ENCODE data around the gene MAGI2. TPM values are rescaled to one million over a fixed set of nuclear protein-coding genes. Genes with fewer than 3 reads are reported as not detected.

The MAGI2 gene
- total RNA-seq, 1 experiment from 2014 or later, result 14.3 TPM

DNA sequence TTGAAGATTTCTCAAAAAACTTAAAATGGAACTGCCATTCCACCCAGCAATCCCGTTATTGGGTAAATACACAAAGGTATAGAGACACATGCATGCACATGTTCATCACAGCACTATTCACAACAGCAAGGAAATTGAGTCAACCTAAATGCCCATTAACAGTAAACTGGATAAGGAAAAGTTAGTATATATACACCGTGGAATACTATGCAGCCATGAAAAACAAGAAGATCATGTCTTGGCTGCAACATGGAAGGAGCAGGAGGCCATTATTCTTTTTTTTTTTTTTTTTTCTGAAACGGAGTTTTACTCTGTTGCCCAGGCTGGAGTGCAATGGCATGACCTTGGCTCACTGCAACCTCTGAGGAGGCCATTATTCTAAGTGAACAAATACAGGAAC lies 749.0 kb downstream of the MAGI2 start:
- Histone ChIP-seq H2AK5ac (ENCODE audit: insufficient read length, low read length) (no peak overlapping the region), H2BK15ac (ENCODE audit: low read depth, low read length) (no peak overlapping the region), H3K9me3 (ENCODE audit: control insufficient read depth, low read depth, low read length) (no peaks in the 10 kb centered on the region), H2BK5ac (ENCODE audit: insufficient read length, low read length) (no peak overlapping the region), H2BK20ac (ENCODE audit: low read depth, low read length, poor library complexity, severe bottlenecking) (no peak overlapping the region), H3K4me1 (ENCODE audit: insufficient read depth, low read length) (no peaks in the 10 kb centered on the region), H3K79me2 (ENCODE audit: insufficient read depth, low read length) (no peaks in the 10 kb centered on the region), H3K4ac (ENCODE audit: low read depth, low read length) (no peak overlapping the region), H4K5ac (ENCODE audit: insufficient read length, low read depth, low read length) (no peak overlapping the region), H3K27me3 (ENCODE audit: insufficient read depth, low read length) (no peaks in the 10 kb centered on the region), H3K4me2 (ENCODE audit: insufficient read depth, insufficient read length, low read length) (no peak overlapping the region), H3K18ac (ENCODE audit: insufficient read length, low read depth, low read length) (no peak overlapping the region), H3K27ac (ENCODE audit: insufficient read length, low read depth, low read length) (no peak overlapping the region), H3K56ac (ENCODE audit: insufficient read length, low read depth, low read length) (no peak overlapping the region), H3K23me2 (ENCODE audit: insufficient read length, low read depth, low read length, poor library complexity, severe bottlenecking) (no peaks in the 10 kb centered on the region), H3K79me1 (ENCODE audit: insufficient read depth, low read depth, low read length, poor library complexity, severe bottlenecking) (no peaks in the 10 kb centered on the region), H3K23ac (ENCODE audit: insufficient read length, low read depth, low read length) (no peak overlapping the region), H2BK120ac (ENCODE audit: low read depth, low read length, poor library complexity, severe bottlenecking) (no peak overlapping the region), H3T11ph (ENCODE audit: low read length) (no peak overlapping the region), H3K14ac (ENCODE audit: insufficient read depth, low read length) (no peak overlapping the region), H3K9ac (ENCODE audit: extremely low read depth, insufficient read length, low read length) (no peak overlapping the region), H4K8ac (replicated peaks; ENCODE audit: insufficient read length, low read depth, low read length) (no peak overlapping the region), H4K91ac (ENCODE audit: insufficient read length, low read depth, low read length) (no peak overlapping the region), H2BK12ac (ENCODE audit: insufficient read length, low read depth, low read length) (no peak overlapping the region), H4K20me1 (ENCODE audit: control insufficient read depth, insufficient read depth, insufficient read length) (no peaks in the 10 kb centered on the region), H2AFZ (ENCODE audit: low read length) (no peak overlapping the region)
- TF ChIP-seq, protein P1, sequence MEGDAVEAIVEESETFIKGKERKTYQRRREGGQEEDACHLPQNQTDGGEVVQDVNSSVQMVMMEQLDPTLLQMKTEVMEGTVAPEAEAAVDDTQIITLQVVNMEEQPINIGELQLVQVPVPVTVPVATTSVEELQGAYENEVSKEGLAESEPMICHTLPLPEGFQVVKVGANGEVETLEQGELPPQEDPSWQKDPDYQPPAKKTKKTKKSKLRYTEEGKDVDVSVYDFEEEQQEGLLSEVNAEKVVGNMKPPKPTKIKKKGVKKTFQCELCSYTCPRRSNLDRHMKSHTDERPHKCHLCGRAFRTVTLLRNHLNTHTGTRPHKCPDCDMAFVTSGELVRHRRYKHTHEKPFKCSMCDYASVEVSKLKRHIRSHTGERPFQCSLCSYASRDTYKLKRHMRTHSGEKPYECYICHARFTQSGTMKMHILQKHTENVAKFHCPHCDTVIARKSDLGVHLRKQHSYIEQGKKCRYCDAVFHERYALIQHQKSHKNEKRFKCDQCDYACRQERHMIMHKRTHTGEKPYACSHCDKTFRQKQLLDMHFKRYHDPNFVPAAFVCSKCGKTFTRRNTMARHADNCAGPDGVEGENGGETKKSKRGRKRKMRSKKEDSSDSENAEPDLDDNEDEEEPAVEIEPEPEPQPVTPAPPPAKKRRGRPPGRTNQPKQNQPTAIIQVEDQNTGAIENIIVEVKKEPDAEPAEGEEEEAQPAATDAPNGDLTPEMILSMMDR (conservative IDR thresholded peaks at IDR 0.05), result no peak
- H3K27me3 Mint-ChIP-seq (ENCODE audit: low read depth), result no peaks in the 10 kb centered on the region
- H3K4me1 Mint-ChIP-seq, result peaks cover 0 to 2% of the 10 kb centered on the region in 2 experiments; a peak in 2 of 4 replicates
- no peak overlapping the region for H3K27ac Mint-ChIP-seq
- H3K36me3 Mint-ChIP-seq (ENCODE audit: insufficient read depth in 1 of 3, low read depth in 3 of 3), result peaks cover 4 to 12% (median 4%) of the 10 kb centered on the region in 3 experiments; a peak in 5 of 7 replicates
- peaks cover 0 to 7% of the 10 kb centered on the region in 2 experiments; a peak in 2 of 5 replicates for H3K9me3 Mint-ChIP-seq
- H3K4me3 Mint-ChIP-seq, result no peak overlapping the region
- DNase-seq, result no peak
- WGBS (ENCODE audit: extremely low coverage, insufficient read length, low lambda C conversion rate), result no CpG with 5 or more reads among the region's 3 CpGs
